GM23338 (cell line): Measurements from ENCODE around the gene MVB12B. TPM values are rescaled to one million over a fixed set of nuclear protein-coding genes. Genes with fewer than 3 reads are reported as not detected.

Source experiments
- ATAC-seq: fragments of 200-7000 bp; cut with Tn5 transposase; 3 replicates; pipeline ENCODE4 v1.9.1; 2020
- DNase-seq: peaks from one replicate; pipeline ENCODE4 v3.0.0-alpha.2; 2015; ENCODE audit warnings: low spot score
- H2AFZ ChIP-seq: fragments of 200-600 bp; sonication (generic); 2 replicates; pipeline ENCODE4 v1.8.0; 2016; ENCODE audit warnings: antibody characterized with exemption, mild to moderate bottlenecking, moderate library complexity
- H3F3A ChIP-seq: fragments of 200-600 bp; sonication (generic); replicated peaks from 2 replicates; pipeline ENCODE4 v1.8.0; 2017; ENCODE audit warnings: antibody characterized with exemption, mixed run types, low read depth
- H3K27ac ChIP-seq: fragments of 200-600 bp; sonication (generic); 2 replicates; pipeline ENCODE4 v1.6.1; 2016; ENCODE audit warnings: low read depth
- H3K27me3 ChIP-seq: fragments of 200-600 bp; sonication (generic); 2 replicates; pipeline ENCODE4 v1.8.0; 2016; ENCODE audit warnings: mild to moderate bottlenecking, mixed run types, moderate library complexity; ENCODE audit not compliant: insufficient read depth
- H3K36me3 ChIP-seq: fragments of 200-600 bp; sonication (generic); 2 replicates; pipeline ENCODE4 v1.8.0; 2016; ENCODE audit warnings: mild to moderate bottlenecking; ENCODE audit not compliant: insufficient read depth
- H3K4me1 ChIP-seq: fragments of 200-600 bp; sonication (generic); 2 replicates; pipeline ENCODE4 v1.8.0; 2016; ENCODE audit warnings: mild to moderate bottlenecking, moderate library complexity; ENCODE audit not compliant: insufficient read depth
- H3K4me2 ChIP-seq: fragments of 200-600 bp; sonication (generic); 2 replicates; pipeline ENCODE4 v1.7.1; 2017; ENCODE audit warnings: mixed run types
- H3K4me3 ChIP-seq: fragments of 200-600 bp; sonication (generic); 2 replicates; pipeline ENCODE4 v1.6.1; 2016; ENCODE audit warnings: mixed run types
- H3K79me2 ChIP-seq: fragments of 200-600 bp; sonication (generic); replicated peaks from 2 replicates; pipeline ENCODE4 v1.8.0; 2017; ENCODE audit warnings: mild to moderate bottlenecking; ENCODE audit not compliant: insufficient read depth
- H3K9me2 ChIP-seq: fragments of 200-600 bp; sonication (generic); 2 replicates; pipeline ENCODE4 v1.8.0; 2017; ENCODE audit not compliant: insufficient read depth
- H4K20me1 ChIP-seq: fragments of 200-600 bp; sonication (generic); replicated peaks from 2 replicates; pipeline ENCODE4 v1.8.0; 2017; ENCODE audit warnings: mild to moderate bottlenecking; ENCODE audit not compliant: insufficient read depth
- H3K27ac Mint-ChIP-seq: 2 replicates; pipeline ENCODE4 v1.8.0; 2020; ENCODE audit warnings: inconsistent platforms, mild to moderate bottlenecking, moderate library complexity, mixed read lengths
- H3K27me3 Mint-ChIP-seq: 3 replicates; pipeline ENCODE4 v1.8.0; 2022; ENCODE audit warnings: low read depth, mild to moderate bottlenecking, moderate library complexity, mixed read lengths, inconsistent platforms; ENCODE audit not compliant: insufficient read depth, poor library complexity
- H3K36me3 Mint-ChIP-seq: 3 replicates; pipeline ENCODE4 v1.8.0; 2021; ENCODE audit warnings: low read depth, mild to moderate bottlenecking, inconsistent platforms, moderate library complexity, mixed read lengths
- H3K4me1 Mint-ChIP-seq: 3 replicates; pipeline ENCODE4 v1.8.0; 2020; ENCODE audit warnings: mild to moderate bottlenecking, inconsistent platforms, mixed read lengths
- H3K4me3 Mint-ChIP-seq: 3 replicates; pipeline ENCODE4 v1.8.0; 2021; ENCODE audit warnings: moderate library complexity, mild to moderate bottlenecking, inconsistent platforms, mixed read lengths
- H3K9me3 Mint-ChIP-seq: 3 replicates; pipeline ENCODE4 v1.8.0; 2020; ENCODE audit warnings: moderate library complexity, mild to moderate bottlenecking, inconsistent platforms, mixed read lengths
- CREB1 ChIP-seq: fragments of 250-450 bp; sonication (Bioruptor Pico); IDR thresholded peaks from 2 replicates; pipeline ENCODE4 v1.5.0; 2020; ENCODE audit warnings: low read depth, mild to moderate bottlenecking, moderate library complexity
- EZH2 ChIP-seq: fragments of 200-600 bp; sonication (generic); IDR thresholded peaks from one replicate; pipeline ENCODE4 v1.8.0; 2017; ENCODE audit warnings: antibody characterized with exemption, mild to moderate bottlenecking, low read depth; ENCODE audit not compliant: unreplicated experiment
- EZH2phosphoT487 ChIP-seq: fragments of 200-600 bp; sonication (generic); IDR thresholded peaks from one replicate; pipeline ENCODE4 v1.8.1; 2018; ENCODE audit warnings: antibody characterized with exemption; ENCODE audit not compliant: unreplicated experiment
- JUNB ChIP-seq: IDR thresholded peaks from one replicate; pipeline ENCODE4 v1.6.1; 2016; ENCODE audit warnings: antibody characterized with exemption; ENCODE audit not compliant: unreplicated experiment
- NANOG ChIP-seq: IDR thresholded peaks from 2 replicates; pipeline ENCODE4 v1.6.1; 2016; ENCODE audit warnings: antibody characterized with exemption, borderline replicate concordance
- POLR2AphosphoS5 ChIP-seq: IDR thresholded peaks from 2 replicates; pipeline ENCODE4 v1.6.1; 2016; ENCODE audit warnings: antibody characterized with exemption, low read depth
- STAT1 ChIP-seq: IDR thresholded peaks from one replicate; pipeline ENCODE4 v1.6.1; 2016; ENCODE audit warnings: antibody characterized with exemption; ENCODE audit not compliant: unreplicated experiment
- ZNF114 ChIP-seq: fragments of 250-450 bp; sonication (Bioruptor Pico); IDR thresholded peaks from 2 replicates; pipeline ENCODE4 v1.5.0; 2020; ENCODE audit warnings: mild to moderate bottlenecking, moderate library complexity
- ZNF331 ChIP-seq: fragments of 250-450 bp; sonication (Bioruptor Pico); IDR thresholded peaks from 2 replicates; pipeline ENCODE4 v1.5.0; 2020; ENCODE audit warnings: low read depth, mild to moderate bottlenecking, moderate library complexity
- polyA plus RNA-seq: library from polyadenylated mRNA; unstranded; fragments of >200 nt; fragmentation: Nextera tagmentation; extraction: Ambion mirVana; gene quantifications from 2 replicates; pipeline ENCODE4 v1.2.1, GENCODE V29; 2016
- total RNA-seq: library from RNA; depleted of rRNA; stranded (reverse); fragments of >200 nt; shearing (Covaris generic); gene quantifications from 2 replicates; pipeline ENCODE4 v1.2.3, GENCODE V29; 2014
- TF ChIP-seq, protein P1 (sequence below): IDR thresholded peaks from 2 replicates; pipeline ENCODE4 v1.6.1; 2016; ENCODE audit warnings: antibody characterized with exemption
- TF ChIP-seq, protein P2 (sequence below): fragments of 250-450 bp; sonication (Bioruptor Pico); IDR thresholded peaks from 2 replicates; pipeline ENCODE4 v1.5.0; 2020; ENCODE audit warnings: mild to moderate bottlenecking, moderate library complexity
- TF ChIP-seq, protein P3 (sequence below), 2 experiments: fragments of 200-600 bp in 1 of 2; sonication (generic) in 1 of 2; conservative IDR thresholded peaks; 2 replicates each; pipeline versions ENCODE4 v1.5.1 to v1.6.1; 2016 to 2017; ENCODE audit warnings: antibody characterized with exemption in 2 of 2, low read depth in 2 of 2, mild to moderate bottlenecking in 2 of 2, moderate library complexity in 1 of 2
- TF ChIP-seq, protein P4 (sequence below): IDR thresholded peaks from one replicate; pipeline ENCODE4 v1.6.1; 2018; ENCODE audit warnings: antibody characterized with exemption; ENCODE audit not compliant: unreplicated experiment

Gene MVB12B
- total and polyA plus RNA-seq, 2 experiments from 2014 or later: 1.9 to 6.6 TPM

DNA sequence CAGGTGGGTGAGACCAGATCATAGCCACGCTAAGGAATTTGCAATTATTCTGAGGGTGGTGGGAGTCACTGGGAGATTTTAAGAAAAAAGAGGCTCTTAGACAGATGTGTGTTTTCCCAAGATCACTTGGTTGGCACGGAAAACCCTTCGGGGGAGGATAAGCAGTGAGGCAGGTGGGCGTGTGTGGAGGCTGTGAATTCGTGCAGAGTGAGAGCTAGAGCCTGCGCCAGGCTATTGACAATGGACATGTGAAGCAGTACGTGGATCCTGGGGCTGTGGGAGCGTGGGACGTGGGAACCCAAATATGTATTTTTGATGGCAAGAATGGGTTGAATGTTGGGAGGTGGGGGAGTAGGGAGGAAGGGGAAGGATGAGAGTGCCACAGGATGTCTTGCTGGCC is 19.4 kb downstream of the MVB12B start:
- H3K27ac Mint-ChIP-seq: no peak overlapping the region
- DNase-seq: no peak
- no peak for ATAC-seq

More for the DNA sequence above, 19.4 kb downstream of the MVB12B start:
- H3K4me1 ChIP-seq: peaks cover 24% of the 10 kb centered on the region
- no peak overlapping the region for H3K4me2 ChIP-seq
- H3K4me1 Mint-ChIP-seq: peaks cover 44% of the 10 kb centered on the region
- TF ChIP-seq EZH2 (no peak), NANOG (no peak), CREB1 (CRISPR knock-in tag) (no peak), EZH2phosphoT487 (no peak), ZNF331 (no peak), ZNF114 (CRISPR knock-in tag) (no peak), POLR2AphosphoS5 (no peak), STAT1 (no peak), JUNB (no peak)
- TF ChIP-seq, protein P1, sequence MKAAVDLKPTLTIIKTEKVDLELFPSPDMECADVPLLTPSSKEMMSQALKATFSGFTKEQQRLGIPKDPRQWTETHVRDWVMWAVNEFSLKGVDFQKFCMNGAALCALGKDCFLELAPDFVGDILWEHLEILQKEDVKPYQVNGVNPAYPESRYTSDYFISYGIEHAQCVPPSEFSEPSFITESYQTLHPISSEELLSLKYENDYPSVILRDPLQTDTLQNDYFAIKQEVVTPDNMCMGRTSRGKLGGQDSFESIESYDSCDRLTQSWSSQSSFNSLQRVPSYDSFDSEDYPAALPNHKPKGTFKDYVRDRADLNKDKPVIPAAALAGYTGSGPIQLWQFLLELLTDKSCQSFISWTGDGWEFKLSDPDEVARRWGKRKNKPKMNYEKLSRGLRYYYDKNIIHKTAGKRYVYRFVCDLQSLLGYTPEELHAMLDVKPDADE: no peak
- TF ChIP-seq, protein P2, sequence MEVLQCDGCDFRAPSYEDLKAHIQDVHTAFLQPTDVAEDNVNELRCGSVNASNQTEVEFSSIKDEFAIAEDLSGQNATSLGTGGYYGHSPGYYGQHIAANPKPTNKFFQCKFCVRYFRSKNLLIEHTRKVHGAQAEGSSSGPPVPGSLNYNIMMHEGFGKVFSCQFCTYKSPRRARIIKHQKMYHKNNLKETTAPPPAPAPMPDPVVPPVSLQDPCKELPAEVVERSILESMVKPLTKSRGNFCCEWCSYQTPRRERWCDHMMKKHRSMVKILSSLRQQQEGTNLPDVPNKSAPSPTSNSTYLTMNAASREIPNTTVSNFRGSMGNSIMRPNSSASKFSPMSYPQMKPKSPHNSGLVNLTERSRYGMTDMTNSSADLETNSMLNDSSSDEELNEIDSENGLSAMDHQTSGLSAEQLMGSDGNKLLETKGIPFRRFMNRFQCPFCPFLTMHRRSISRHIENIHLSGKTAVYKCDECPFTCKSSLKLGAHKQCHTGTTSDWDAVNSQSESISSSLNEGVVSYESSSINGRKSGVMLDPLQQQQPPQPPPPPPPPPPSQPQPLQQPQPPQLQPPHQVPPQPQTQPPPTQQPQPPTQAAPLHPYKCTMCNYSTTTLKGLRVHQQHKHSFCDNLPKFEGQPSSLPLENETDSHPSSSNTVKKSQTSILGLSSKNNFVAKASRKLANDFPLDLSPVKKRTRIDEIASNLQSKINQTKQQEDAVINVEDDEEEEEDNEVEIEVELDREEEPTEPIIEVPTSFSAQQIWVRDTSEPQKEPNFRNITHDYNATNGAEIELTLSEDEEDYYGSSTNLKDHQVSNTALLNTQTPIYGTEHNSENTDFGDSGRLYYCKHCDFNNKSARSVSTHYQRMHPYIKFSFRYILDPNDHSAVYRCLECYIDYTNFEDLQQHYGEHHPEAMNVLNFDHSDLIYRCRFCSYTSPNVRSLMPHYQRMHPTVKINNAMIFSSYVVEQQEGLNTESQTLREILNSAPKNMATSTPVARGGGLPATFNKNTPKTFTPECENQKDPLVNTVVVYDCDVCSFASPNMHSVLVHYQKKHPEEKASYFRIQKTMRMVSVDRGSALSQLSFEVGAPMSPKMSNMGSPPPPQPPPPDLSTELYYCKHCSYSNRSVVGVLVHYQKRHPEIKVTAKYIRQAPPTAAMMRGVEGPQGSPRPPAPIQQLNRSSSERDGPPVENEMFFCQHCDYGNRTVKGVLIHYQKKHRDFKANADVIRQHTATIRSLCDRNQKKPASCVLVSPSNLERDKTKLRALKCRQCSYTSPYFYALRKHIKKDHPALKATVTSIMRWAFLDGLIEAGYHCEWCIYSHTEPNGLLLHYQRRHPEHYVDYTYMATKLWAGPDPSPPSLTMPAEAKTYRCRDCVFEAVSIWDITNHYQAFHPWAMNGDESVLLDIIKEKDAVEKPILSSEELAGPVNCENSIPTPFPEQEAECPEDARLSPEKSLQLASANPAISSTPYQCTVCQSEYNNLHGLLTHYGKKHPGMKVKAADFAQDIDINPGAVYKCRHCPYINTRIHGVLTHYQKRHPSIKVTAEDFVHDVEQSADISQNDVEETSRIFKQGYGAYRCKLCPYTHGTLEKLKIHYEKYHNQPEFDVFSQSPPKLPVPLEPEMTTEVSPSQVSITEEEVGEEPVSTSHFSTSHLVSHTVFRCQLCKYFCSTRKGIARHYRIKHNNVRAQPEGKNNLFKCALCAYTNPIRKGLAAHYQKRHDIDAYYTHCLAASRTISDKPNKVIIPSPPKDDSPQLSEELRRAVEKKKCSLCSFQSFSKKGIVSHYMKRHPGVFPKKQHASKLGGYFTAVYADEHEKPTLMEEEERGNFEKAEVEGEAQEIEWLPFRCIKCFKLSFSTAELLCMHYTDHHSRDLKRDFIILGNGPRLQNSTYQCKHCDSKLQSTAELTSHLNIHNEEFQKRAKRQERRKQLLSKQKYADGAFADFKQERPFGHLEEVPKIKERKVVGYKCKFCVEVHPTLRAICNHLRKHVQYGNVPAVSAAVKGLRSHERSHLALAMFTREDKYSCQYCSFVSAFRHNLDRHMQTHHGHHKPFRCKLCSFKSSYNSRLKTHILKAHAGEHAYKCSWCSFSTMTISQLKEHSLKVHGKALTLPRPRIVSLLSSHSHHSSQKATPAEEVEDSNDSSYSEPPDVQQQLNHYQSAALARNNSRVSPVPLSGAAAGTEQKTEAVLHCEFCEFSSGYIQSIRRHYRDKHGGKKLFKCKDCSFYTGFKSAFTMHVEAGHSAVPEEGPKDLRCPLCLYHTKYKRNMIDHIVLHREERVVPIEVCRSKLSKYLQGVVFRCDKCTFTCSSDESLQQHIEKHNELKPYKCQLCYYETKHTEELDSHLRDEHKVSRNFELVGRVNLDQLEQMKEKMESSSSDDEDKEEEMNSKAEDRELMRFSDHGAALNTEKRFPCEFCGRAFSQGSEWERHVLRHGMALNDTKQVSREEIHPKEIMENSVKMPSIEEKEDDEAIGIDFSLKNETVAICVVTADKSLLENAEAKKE (CRISPR knock-in tag): no peak
- TF ChIP-seq, protein P3, sequence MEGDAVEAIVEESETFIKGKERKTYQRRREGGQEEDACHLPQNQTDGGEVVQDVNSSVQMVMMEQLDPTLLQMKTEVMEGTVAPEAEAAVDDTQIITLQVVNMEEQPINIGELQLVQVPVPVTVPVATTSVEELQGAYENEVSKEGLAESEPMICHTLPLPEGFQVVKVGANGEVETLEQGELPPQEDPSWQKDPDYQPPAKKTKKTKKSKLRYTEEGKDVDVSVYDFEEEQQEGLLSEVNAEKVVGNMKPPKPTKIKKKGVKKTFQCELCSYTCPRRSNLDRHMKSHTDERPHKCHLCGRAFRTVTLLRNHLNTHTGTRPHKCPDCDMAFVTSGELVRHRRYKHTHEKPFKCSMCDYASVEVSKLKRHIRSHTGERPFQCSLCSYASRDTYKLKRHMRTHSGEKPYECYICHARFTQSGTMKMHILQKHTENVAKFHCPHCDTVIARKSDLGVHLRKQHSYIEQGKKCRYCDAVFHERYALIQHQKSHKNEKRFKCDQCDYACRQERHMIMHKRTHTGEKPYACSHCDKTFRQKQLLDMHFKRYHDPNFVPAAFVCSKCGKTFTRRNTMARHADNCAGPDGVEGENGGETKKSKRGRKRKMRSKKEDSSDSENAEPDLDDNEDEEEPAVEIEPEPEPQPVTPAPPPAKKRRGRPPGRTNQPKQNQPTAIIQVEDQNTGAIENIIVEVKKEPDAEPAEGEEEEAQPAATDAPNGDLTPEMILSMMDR (conservative IDR thresholded peaks at IDR 0.05; ENCODE audit: low read depth in 2 of 2): no peak
- TF ChIP-seq, protein P4, sequence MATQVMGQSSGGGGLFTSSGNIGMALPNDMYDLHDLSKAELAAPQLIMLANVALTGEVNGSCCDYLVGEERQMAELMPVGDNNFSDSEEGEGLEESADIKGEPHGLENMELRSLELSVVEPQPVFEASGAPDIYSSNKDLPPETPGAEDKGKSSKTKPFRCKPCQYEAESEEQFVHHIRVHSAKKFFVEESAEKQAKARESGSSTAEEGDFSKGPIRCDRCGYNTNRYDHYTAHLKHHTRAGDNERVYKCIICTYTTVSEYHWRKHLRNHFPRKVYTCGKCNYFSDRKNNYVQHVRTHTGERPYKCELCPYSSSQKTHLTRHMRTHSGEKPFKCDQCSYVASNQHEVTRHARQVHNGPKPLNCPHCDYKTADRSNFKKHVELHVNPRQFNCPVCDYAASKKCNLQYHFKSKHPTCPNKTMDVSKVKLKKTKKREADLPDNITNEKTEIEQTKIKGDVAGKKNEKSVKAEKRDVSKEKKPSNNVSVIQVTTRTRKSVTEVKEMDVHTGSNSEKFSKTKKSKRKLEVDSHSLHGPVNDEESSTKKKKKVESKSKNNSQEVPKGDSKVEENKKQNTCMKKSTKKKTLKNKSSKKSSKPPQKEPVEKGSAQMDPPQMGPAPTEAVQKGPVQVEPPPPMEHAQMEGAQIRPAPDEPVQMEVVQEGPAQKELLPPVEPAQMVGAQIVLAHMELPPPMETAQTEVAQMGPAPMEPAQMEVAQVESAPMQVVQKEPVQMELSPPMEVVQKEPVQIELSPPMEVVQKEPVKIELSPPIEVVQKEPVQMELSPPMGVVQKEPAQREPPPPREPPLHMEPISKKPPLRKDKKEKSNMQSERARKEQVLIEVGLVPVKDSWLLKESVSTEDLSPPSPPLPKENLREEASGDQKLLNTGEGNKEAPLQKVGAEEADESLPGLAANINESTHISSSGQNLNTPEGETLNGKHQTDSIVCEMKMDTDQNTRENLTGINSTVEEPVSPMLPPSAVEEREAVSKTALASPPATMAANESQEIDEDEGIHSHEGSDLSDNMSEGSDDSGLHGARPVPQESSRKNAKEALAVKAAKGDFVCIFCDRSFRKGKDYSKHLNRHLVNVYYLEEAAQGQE: no peak
- no peak overlapping the region for H2AFZ ChIP-seq
- H3K9me2 ChIP-seq: peaks cover 5% of the 10 kb centered on the region; the same call in 1 of the 2 replicates
- H3K27me3 ChIP-seq: no peaks in the 10 kb centered on the region
- H3K27ac ChIP-seq: no peak overlapping the region
- H3K27me3 Mint-ChIP-seq: peaks cover 4% of the 10 kb centered on the region
- no peaks in the 10 kb centered on the region for H3K36me3 ChIP-seq
- H3K4me3 Mint-ChIP-seq: no peak overlapping the region; the same call in 2 of the 3 replicates
- no peaks in the 10 kb centered on the region for H3K79me2 ChIP-seq
- H3F3A ChIP-seq: no peaks in the 10 kb centered on the region
- H4K20me1 ChIP-seq: no peaks in the 10 kb centered on the region
- no peak overlapping the region for H3K4me3 ChIP-seq
- peaks cover 8% of the 10 kb centered on the region for H3K9me3 Mint-ChIP-seq
- H3K36me3 Mint-ChIP-seq: peaks cover 10% of the 10 kb centered on the region; the same call in 2 of the 3 replicates
